Mesodermal cell (in vitro differentiated cells): ENCODE measurements around the gene FAM156B.
A peak's percentile ranks its signal among the peaks of the same experiment; 100 is the strongest.
"Not testable (repeated sequence)": the region's sequence is repeated elsewhere in the genome, so short reads cannot be mapped to it uniquely, and the experiment has no call there.

Experiments used
- H3K27ac ChIP-seq: 2 replicates; pipeline ENCODE4 v1.7.0; 2013; ENCODE audit warnings: mild to moderate bottlenecking, low read depth, low read length, moderate library complexity; ENCODE audit not compliant: severe bottlenecking
- H3K36me3 ChIP-seq: 2 replicates; pipeline ENCODE4 v1.7.1; 2013; ENCODE audit warnings: mild to moderate bottlenecking, low read length, moderate library complexity; ENCODE audit not compliant: control insufficient read depth, insufficient read depth
- H3K4me1 ChIP-seq: one replicate; pipeline ENCODE4 v1.7.1; 2013; ENCODE audit warnings: mild to moderate bottlenecking, low read length; ENCODE audit not compliant: insufficient read depth, control insufficient read depth, poor library complexity, severe bottlenecking
- H3K4me3 ChIP-seq: 2 replicates; pipeline ENCODE4 v1.7.0; 2013; ENCODE audit warnings: low read length, control low read depth, mild to moderate bottlenecking; ENCODE audit not compliant: insufficient read depth, poor library complexity, severe bottlenecking; ENCODE audit errors: extremely low read depth
- H3K9me3 ChIP-seq: 2 replicates; pipeline ENCODE4 v1.7.1; 2013; ENCODE audit warnings: mild to moderate bottlenecking, low read length, moderate library complexity; ENCODE audit not compliant: control insufficient read depth
- WGBS, 2 experiments: methylation state at CpG; one replicate each; pipeline ENCODE4 v1.1.5; 2013; ENCODE audit warnings: missing lambda C conversion rate in 2 of 2; ENCODE audit not compliant: insufficient coverage in 2 of 2; 5-methylcytosine and 5-hydroxymethylcytosine counted together

Gene FAM156B

DNA sequence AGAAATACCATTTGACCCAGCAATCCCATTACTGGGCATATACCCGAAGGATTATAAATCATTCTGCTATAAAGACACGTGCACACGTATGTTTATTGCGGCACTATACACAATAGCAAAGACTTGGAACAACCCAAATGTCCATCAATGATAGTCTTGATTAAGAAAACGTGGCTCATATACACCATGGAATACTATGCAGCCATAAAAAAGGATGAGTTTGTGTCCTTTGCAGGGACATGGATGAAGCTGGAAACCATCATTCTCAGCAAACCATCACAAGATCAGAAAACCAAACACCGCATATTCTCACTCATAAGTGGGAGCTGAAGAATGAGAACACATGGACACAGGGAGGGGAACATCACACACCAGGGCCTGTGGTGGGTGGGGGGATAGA, 33.1 kb downstream of the FAM156B start:
- H3K36me3 ChIP-seq, H3K4me3 ChIP-seq, H3K9me3 ChIP-seq, H3K27ac ChIP-seq, H3K4me1 ChIP-seq: not testable (repeated sequence)
- WGBS, 2 experiments: 100% methylated on average over 1 of the region's 6 CpGs; no CpG with 5 or more reads in 1 of the 2 experiments

GRCh38 chrX:52933213-52933612, 36.1 kb downstream of the FAM156B start:
- no peak overlapping the region for H3K27ac ChIP-seq
- H3K4me1 ChIP-seq: no peaks in the 10 kb centered on the region
- no peaks in the 10 kb centered on the region for H3K9me3 ChIP-seq
- no peak overlapping the region for H3K4me3 ChIP-seq
- H3K36me3 ChIP-seq: no peaks in the 10 kb centered on the region
- WGBS, 2 experiments: no CpG with 5 or more reads among the region's 2 CpGs

DNA sequence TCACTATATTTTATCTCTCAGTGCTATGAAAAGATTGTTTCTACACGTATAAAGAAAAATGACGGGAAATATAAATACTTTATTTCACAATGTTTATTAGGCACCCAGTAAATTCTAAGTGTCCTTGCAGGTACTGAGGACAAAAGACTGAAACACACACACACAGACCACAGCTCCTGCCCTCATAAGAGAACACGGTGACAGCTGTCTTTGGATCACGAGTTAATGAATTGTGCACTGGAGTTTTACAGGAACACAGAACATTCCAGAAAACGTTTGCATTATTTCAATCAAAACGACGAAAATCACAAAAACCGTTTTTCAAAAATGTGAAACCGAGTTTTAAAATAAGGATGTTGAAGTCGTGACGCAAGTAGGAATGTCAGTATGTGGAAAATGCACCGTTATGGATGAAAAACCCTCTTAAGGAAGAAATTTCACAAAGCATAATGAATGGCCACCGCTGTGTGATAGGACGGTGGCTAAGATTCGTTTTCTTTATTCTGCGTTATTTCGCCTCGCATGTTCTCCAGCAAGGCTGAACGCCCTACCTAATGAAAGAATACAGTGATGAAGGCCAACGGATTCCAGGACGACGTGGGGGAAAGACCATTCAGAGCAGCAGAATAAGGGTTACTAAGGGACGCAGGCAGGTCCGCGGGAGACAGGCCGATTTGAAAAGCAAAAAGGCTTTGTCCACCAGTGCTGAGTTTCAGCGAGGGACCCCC, 37.0 kb downstream of the FAM156B start:
- H3K36me3 ChIP-seq: no peaks in the 10 kb centered on the region
- H3K27ac ChIP-seq: peak overlapping the region; percentile 96
- no peaks in the 10 kb centered on the region for H3K4me1 ChIP-seq
- WGBS, 2 experiments: 1 to 7% methylated on average over 9 to 12 of the region's 27 CpGs
- no peaks in the 10 kb centered on the region for H3K9me3 ChIP-seq
- H3K4me3 ChIP-seq: peak overlapping the region; percentile 47

DNA sequence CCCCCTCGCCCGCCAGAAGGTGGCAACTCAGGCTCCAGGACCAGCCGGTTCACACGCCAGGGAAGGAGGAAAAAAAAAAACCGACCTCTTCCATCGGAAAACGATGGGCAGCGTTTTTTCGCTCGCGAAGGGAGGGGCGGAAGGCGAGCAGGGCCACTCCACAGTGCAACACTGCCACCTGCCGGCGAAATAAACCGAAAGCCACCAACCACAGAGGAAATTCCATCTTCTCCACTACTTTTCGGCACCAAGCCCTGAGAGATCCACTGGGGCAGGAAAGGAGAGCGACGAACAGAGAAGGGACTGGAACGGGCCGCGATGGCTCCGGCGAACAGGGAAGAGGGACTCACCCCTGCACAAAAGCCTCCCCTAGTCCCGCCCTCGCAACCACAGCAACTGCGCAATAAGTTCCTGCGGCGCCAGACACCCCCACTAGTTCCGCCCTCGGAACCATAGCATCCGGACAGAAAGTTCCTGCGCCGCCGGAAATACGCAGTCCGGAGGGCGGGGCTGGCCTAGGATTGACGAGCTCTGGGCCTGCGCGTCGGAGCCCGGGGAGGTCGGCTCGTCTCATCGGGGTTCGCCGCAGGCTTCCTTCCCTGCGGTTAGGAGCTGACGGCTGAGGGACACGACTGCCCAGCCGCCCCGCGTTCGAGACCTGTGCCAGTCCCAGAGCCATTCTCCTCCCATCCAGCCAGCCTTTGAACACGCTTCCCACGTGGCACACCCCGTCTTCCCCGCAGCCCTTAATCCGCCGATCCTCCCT, 37.8 kb downstream of the FAM156B start:
- no peaks in the 10 kb centered on the region for H3K9me3 ChIP-seq
- no peaks in the 10 kb centered on the region for H3K36me3 ChIP-seq
- WGBS, 2 experiments: 0% methylated on average over 11 to 30 of the region's 61 CpGs
- H3K27ac ChIP-seq: peak overlapping the region; percentile 96
- H3K4me3 ChIP-seq: peak overlapping the region; percentile 47
- no peaks in the 10 kb centered on the region for H3K4me1 ChIP-seq

DNA sequence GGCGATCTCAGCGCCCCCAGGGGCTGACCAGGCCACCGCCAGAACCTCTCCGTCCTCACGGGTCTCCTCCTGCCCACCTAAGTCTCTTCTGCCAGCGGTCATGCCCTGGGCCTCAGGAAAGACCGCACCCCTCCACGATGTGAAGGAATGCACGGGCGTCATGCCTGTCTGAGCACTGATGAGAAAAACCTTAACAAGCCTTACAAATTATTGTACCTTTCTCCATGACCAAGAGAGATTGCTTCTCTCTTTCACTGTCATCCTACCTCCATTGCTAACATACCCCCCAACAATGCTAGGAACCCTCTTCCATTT, 38.3 kb downstream of the FAM156B start:
- H3K9me3 ChIP-seq, H3K4me1 ChIP-seq, H3K36me3 ChIP-seq: not testable (repeated sequence)
- WGBS, 2 experiments: 24 to 45% methylated on average over 4 to 5 of the region's 10 CpGs
- Histone ChIP-seq H3K4me3 (peak overlapping the region; percentile 47), H3K27ac (peak overlapping the region; percentile 96)

GRCh38 chrX:52940704-52941103, 43.6 kb downstream of the FAM156B start:
- H3K4me1 ChIP-seq: not testable (repeated sequence)

GRCh38 chrX:52941728-52942127, 44.6 kb downstream of the FAM156B start:
- H3K4me1 ChIP-seq, H3K27ac ChIP-seq, H3K9me3 ChIP-seq, H3K36me3 ChIP-seq, H3K4me3 ChIP-seq: not testable (repeated sequence)
- no CpG with 5 or more reads among the region's 10 CpGs for WGBS, 2 experiments

More at GRCh38 chrX:52940704-52941103, 43.6 kb downstream of the FAM156B start:
- not testable (repeated sequence) for H3K27ac ChIP-seq, H3K9me3 ChIP-seq, H3K36me3 ChIP-seq, H3K4me3 ChIP-seq
- WGBS, 2 experiments: no CpG with 5 or more reads among the region's 4 CpGs

DNA sequence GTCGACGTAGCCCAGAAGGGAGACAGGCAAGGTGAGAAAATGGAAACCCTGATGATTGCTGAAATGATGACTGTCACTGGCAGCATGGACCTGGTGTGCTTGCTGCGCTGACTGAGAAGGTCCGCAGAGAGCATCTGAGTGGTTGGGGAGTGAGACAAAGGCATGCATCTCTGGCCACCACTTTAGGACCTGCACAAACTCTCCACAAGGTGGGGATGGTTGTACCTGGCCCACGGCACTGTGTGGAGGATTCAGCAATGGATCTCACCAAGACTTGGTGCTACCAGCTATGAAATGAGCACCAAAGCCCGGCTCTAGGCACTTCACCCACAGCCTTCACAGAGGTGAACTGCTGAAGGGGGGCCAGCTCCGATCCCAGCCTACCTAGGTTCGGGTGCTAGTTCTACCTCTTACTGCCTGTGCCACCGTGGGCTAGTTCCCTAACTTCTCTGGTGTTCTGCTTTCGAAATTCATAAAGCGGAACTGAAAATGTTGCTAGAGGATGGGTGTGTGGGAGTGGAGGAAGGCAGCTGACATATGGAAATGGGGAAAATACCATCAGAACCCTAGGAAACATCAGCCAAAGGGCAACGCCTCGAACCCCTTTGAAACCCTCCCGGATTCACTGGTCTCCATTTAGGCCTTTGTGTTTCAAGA, 48.8 kb downstream of the FAM156B start:
- not testable (repeated sequence) for H3K4me3 ChIP-seq, H3K36me3 ChIP-seq, H3K27ac ChIP-seq, H3K4me1 ChIP-seq, H3K9me3 ChIP-seq
- WGBS, 2 experiments: no CpG with 5 or more reads among the region's 14 CpGs

DNA sequence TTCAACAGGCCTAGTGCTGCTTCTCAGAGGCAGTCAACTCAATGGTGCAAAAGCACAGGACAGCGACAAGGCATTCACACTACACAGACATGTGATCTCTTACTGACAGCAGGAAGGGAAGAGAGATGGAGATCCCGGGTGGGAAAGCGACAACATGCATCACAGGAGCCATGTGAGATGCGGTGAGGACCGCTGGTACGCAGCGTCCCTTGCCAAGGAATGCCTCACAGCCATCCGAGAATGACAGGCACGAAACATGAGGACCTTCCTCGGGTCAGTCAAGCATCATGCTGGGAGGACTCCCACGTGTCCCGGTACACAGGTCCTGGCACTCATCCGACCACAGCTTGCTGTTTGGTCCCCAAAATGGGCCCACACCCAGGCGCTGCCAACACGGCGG, 50.4 kb downstream of the FAM156B start:
- no CpG with 5 or more reads among the region's 16 CpGs for WGBS, 2 experiments
- H3K36me3 ChIP-seq, H3K4me3 ChIP-seq, H3K9me3 ChIP-seq, H3K27ac ChIP-seq, H3K4me1 ChIP-seq: not testable (repeated sequence)

GRCh38 chrX:52948265-52948664, 51.1 kb downstream of the FAM156B start:
- not testable (repeated sequence) for H3K27ac ChIP-seq, H3K9me3 ChIP-seq, H3K36me3 ChIP-seq, H3K4me3 ChIP-seq, H3K4me1 ChIP-seq
- WGBS, 2 experiments: no CpG with 5 or more reads among the region's 17 CpGs

- H3K36me3 ChIP-seq, H3K4me1 ChIP-seq, H3K4me3 ChIP-seq, H3K9me3 ChIP-seq, H3K27ac ChIP-seq: not testable (repeated sequence)
- WGBS, 2 experiments: no CpG with 5 or more reads among the region's 4 CpGs
Measured at GRCh38 chrX:52949325-52949724, 52.2 kb downstream of the FAM156B start.
